K562 (cell line): ENCODE results near the gene ZNF791. TPM values are rescaled to one million over a fixed set of nuclear protein-coding genes. Genes with fewer than 3 reads are reported as not detected.

Source experiments
- ATAC-seq: fragments of 200-7000 bp; cut with Tn5 transposase; 3 replicates; pipeline ENCODE4 v1.9.1; 2020; ENCODE audit warnings: moderate library complexity
- BruUV-seq: library from RNA; stranded (reverse); fragments of 400-500 nt; replicated peaks from 2 replicates; lab custom pipeline; 2021; lab: Mats Ljungman, UMichigan
- CTCF ChIA-PET: fragments of 300-600 bp; formaldehyde crosslinking; extraction: SDS; loops from one replicate; lab custom pipeline; 2021; ENCODE audit warnings: low intra/inter-chr PET ratio; lab: Yijun Ruan, JAX
- POLR2A ChIA-PET: fragments of 300-600, 350-650 bp; sonication (Branson Sonifier 250); formaldehyde crosslinking; extraction: SDS; loops from one replicate; lab custom pipeline; 2021; ENCODE audit warnings: antibody characterized with exemption, inconsistent platforms; lab: Yijun Ruan, JAX
- DNase-seq, 4 experiments: peaks; one replicate each; pipeline versions ENCODE4 v3.0.0 to v3.0.0-alpha.2; 2011 to 2018; ENCODE audit warnings: low spot score in 3 of 4, mixed read lengths in 3 of 4; ENCODE audit errors: extremely low read depth in 1 of 4
- FAIRE-seq: peaks from 2 replicates; lab custom pipeline; 2011; peaks lifted over from hg19 to GRCh38; lab: Jason Lieb, UNC
- H2AFZ ChIP-seq: 2 replicates; pipeline ENCODE4 v1.6.0; 2011; ENCODE audit warnings: low read depth, low read length, control low read depth, inconsistent platforms
- H3K27ac ChIP-seq: fragments of 200-600 bp; 3 replicates; pipeline ENCODE4 v1.8.0; 2011; ENCODE audit warnings: low read depth, mild to moderate bottlenecking, control low read depth, inconsistent platforms, low read length, moderate library complexity, mixed read lengths; ENCODE audit errors: extremely low read depth
- H3K27me3 ChIP-seq, 2 experiments: fragments of 300-600 bp in 1 of 2; 2 replicates in 1 of 2; 3 replicates in 1 of 2; pipeline versions ENCODE4 v1.6.0 to v1.8.0; 2011; ENCODE audit warnings: inconsistent platforms in 2 of 2, low read length in 2 of 2, mild to moderate bottlenecking in 1 of 2, mixed read lengths in 1 of 2, moderate library complexity in 1 of 2; ENCODE audit not compliant: control insufficient read depth in 2 of 2, insufficient read depth in 2 of 2
- H3K36me3 ChIP-seq: fragments of 300-600 bp; 3 replicates; pipeline ENCODE4 v1.8.0; 2011; ENCODE audit warnings: mild to moderate bottlenecking, low read length, inconsistent platforms; ENCODE audit not compliant: control insufficient read depth, insufficient read depth
- H3K4me1 ChIP-seq, 2 experiments: fragments of 200-600 bp in 1 of 2; replicated peaks in 1 of 2; 2 replicates in 1 of 2; 3 replicates in 1 of 2; pipeline versions ENCODE4 v1.5.1 to v1.8.0; 2011; ENCODE audit warnings: inconsistent platforms in 2 of 2, low read length in 2 of 2, mild to moderate bottlenecking in 1 of 2, mixed read lengths in 1 of 2, moderate library complexity in 1 of 2; ENCODE audit not compliant: control insufficient read depth in 2 of 2, insufficient read depth in 2 of 2
- H3K4me2 ChIP-seq: 2 replicates; pipeline ENCODE4 v1.6.1; 2011; ENCODE audit warnings: low read length, control low read depth, inconsistent platforms, mixed read lengths; ENCODE audit not compliant: insufficient read depth
- H3K4me3 ChIP-seq: fragments of 200-600 bp; sonication (generic), shearing (Covaris generic); 2 replicates; pipeline ENCODE4 v1.5.1; 2016; ENCODE audit warnings: control low read depth, inconsistent platforms
- H3K79me2 ChIP-seq: fragments of 200-600 bp; 3 replicates; pipeline ENCODE4 v1.8.0; 2011; ENCODE audit warnings: low read length, inconsistent platforms; ENCODE audit not compliant: control insufficient read depth, insufficient read depth
- H3K9ac ChIP-seq, 2 experiments: 2 replicates each; pipeline versions ENCODE4 v1.6.0 to v1.6.1; 2011; ENCODE audit warnings: low read depth in 2 of 2, low read length in 2 of 2, control low read depth in 1 of 2, inconsistent platforms in 1 of 2, mild to moderate bottlenecking in 1 of 2, mixed read lengths in 1 of 2; ENCODE audit not compliant: insufficient read depth in 1 of 2
- H3K9me1 ChIP-seq: one replicate; pipeline ENCODE4 v1.6.0; 2011; ENCODE audit warnings: inconsistent platforms, mild to moderate bottlenecking, low read length, moderate library complexity; ENCODE audit not compliant: control insufficient read depth, insufficient read depth
- H3K9me3 ChIP-seq: replicated peaks from 2 replicates; pipeline ENCODE4 v1.5.1; 2011; ENCODE audit warnings: low read depth, low read length, inconsistent platforms; ENCODE audit not compliant: control insufficient read depth, insufficient read depth
- H4K20me1 ChIP-seq: replicated peaks from 2 replicates; pipeline ENCODE4 v1.6.1; 2011; ENCODE audit warnings: low read length, inconsistent platforms, mixed read lengths; ENCODE audit not compliant: control insufficient read depth, insufficient read depth
- CCAR2 ChIP-seq: fragments of 200-400 bp; formaldehyde crosslinking; IDR thresholded peaks from 2 replicates; pipeline ENCODE4 v1.6.1; 2017; ENCODE audit warnings: mild to moderate bottlenecking, low read depth, low read length
- MYC ChIP-seq, 2 experiments: fragments of 250-450 bp in 1 of 2; sonication (Bioruptor Pico) in 1 of 2; IDR thresholded peaks; 2 replicates each; pipeline versions ENCODE4 v1.5.1 to v1.6.1; 2012 to 2021; ENCODE audit warnings: low read depth in 2 of 2, borderline replicate concordance in 1 of 2, improper control_type of control experiment in 1 of 2, low read length in 1 of 2, mild to moderate bottlenecking in 1 of 2, moderate library complexity in 1 of 2
- PATZ1 ChIP-seq: fragments of 250-450 bp; sonication (Bioruptor Pico); IDR thresholded peaks from 2 replicates; pipeline ENCODE4 v1.5.0; 2020; ENCODE audit warnings: mild to moderate bottlenecking, borderline replicate concordance
- PBX2 ChIP-seq, 2 experiments: IDR thresholded peaks in 1 of 2; conservative IDR thresholded peaks in 1 of 2; 2 replicates each; pipeline ENCODE4 v1.6.1; 2016; ENCODE audit warnings: low read depth in 2 of 2, mild to moderate bottlenecking in 1 of 2, missing compliant biosample characterization in 1 of 2, missing genetic modification characterization in 1 of 2, moderate library complexity in 1 of 2
- RNF2 ChIP-seq: sonication (generic); IDR thresholded peaks from 2 replicates; pipeline ENCODE4 v1.6.1; 2016
- TFE3 ChIP-seq: fragments of 450-650 bp; formaldehyde crosslinking; IDR thresholded peaks from 2 replicates; pipeline ENCODE4 v1.4.0; 2020; ENCODE audit warnings: mild to moderate bottlenecking, mixed read lengths
- TOE1 ChIP-seq, 2 experiments: fragments of 450-650 bp in 1 of 2; sonication (generic) in 1 of 2; formaldehyde crosslinking in 1 of 2; IDR thresholded peaks; 2 replicates each; pipeline versions ENCODE4 v1.7.1 to v1.8.0; 2016 to 2022; ENCODE audit warnings: borderline replicate concordance in 2 of 2, mild to moderate bottlenecking in 2 of 2, antibody characterized with exemption in 1 of 2, inconsistent platforms in 1 of 2, low read depth in 1 of 2, missing genetic modification reagents in 1 of 2, moderate library complexity in 1 of 2
- ZNF165 ChIP-seq: fragments of 250-450 bp; sonication (Bioruptor Pico); IDR thresholded peaks from 2 replicates; pipeline ENCODE4 v1.4.0; 2020; ENCODE audit warnings: borderline replicate concordance
- WGBS: fragments of 100-300 bp; shearing (Covaris generic); methylation state at CpG from one replicate; pipeline ENCODE4 v1.1.6; 2016; ENCODE audit warnings: low coverage, mixed read lengths; ENCODE audit not compliant: insufficient coverage; ENCODE audit errors: missing lambda C conversion rate; 5-methylcytosine and 5-hydroxymethylcytosine counted together
- in situ Hi-C: fragments of 300-500 bp; cut with MboI; formaldehyde crosslinking; loops from 4 replicates; pipeline ENCODE4 v1.15.0; 2018; ENCODE audit warnings: inconsistent platforms, mixed read lengths
- intact Hi-C: fragments of 100-400 bp; cut with micrococcal nuclease; formaldehyde crosslinking; loops from 2 replicates; pipeline ENCODE4 v1.14.2; 2022
- polyA plus RNA-seq, 8 experiments: library from polyadenylated mRNA; depleted of rRNA in 4 of 8; stranded (reverse) in 5 of 8; unstranded in 3 of 8; fragments of >200 nt; fragmentation: Nextera tagmentation in 2 of 8; fragmentation: Illumina TruSeq in 1 of 8; extraction: Ambion mirVana in 2 of 8; extraction: Trizol in 1 of 8; gene quantifications; 2 replicates each; pipeline versions ENCODE4 v1.2.1 to v1.2.3, GENCODE V29; 2011 to 2014; ENCODE audit warnings: inconsistent platforms in 1 of 8, missing spikeins in 1 of 8
- total RNA-seq, 7 experiments: library from RNA; depleted of rRNA in 6 of 7; stranded (reverse); fragments of >200 nt in 6 of 7; fragmentation: Illumina TruSeq in 2 of 7; extraction: Trizol in 2 of 7; gene quantifications; 2 replicates each; pipeline versions ENCODE4 v1.2.1 to v1.2.3, GENCODE V29; 2011 to 2021; ENCODE audit warnings: low replicate concordance in 1 of 7

ZNF791 gene
- total and polyA plus RNA-seq, 9 of the 15 experiments (the other 6 are each of a cell fraction or from before 2014, with no cell fraction given): 7.8 to 22.7 (median 13.1) TPM

- no peak for ATAC-seq
- POLR2A ChIA-PET: no interaction called here
- Histone ChIP-seq H3K27ac (no peak overlapping the region), H3K79me2 (no peaks in the 10 kb centered on the region; the same call in 2 of the 3 replicates), H3K36me3 (peaks cover 60% of the 10 kb centered on the region), H3K4me1 (no peaks in the 10 kb centered on the region), H3K9me3 (peaks cover 29% of the 10 kb centered on the region), H3K9me1 (no peaks in the 10 kb centered on the region), H3K27me3 (no peaks in the 10 kb centered on the region), H3K9ac (no peak overlapping the region), H4K20me1 (no peaks in the 10 kb centered on the region), H3K4me3 (no peak overlapping the region), H2AFZ (no peak overlapping the region), H3K4me2 (no peak overlapping the region)
- WGBS: 84% methylated on average over 8 of the region's 8 CpGs
- intact Hi-C loops: no loop called here
- FAIRE-seq: no peak
- no peak for DNase-seq
- no TSS peak for BruUV-seq
- in situ Hi-C loops: no loop called here
- CTCF ChIA-PET: no interaction called here
- no peak for TF ChIP-seq MYC (IDR thresholded peaks at IDR 0.05; ENCODE audit: low read depth, low read length)
- no peak for TF ChIP-seq MYC (CRISPR knock-in tag; IDR thresholded peaks at IDR 0.05; ENCODE audit: borderline replicate concordance, low read depth)
- TF ChIP-seq ZNF165: no peak
- no peak for TF ChIP-seq RNF2
- no peak for TF ChIP-seq TOE1 (IDR thresholded peaks at IDR 0.05; ENCODE audit: borderline replicate concordance)
- no peak for TF ChIP-seq TOE1 (CRISPR knock-in tag; IDR thresholded peaks at IDR 0.05; ENCODE audit: borderline replicate concordance, low read depth)
- no peak for TF ChIP-seq PATZ1 (CRISPR knock-in tag)
- no peak for TF ChIP-seq TFE3 (CRISPR knock-in tag)
- no peak for TF ChIP-seq PBX2 (CRISPR knock-in tag; IDR thresholded peaks at IDR 0.05; ENCODE audit: low read depth)
- no peak for TF ChIP-seq PBX2 (tag; conservative IDR thresholded peaks at IDR 0.05; ENCODE audit: low read depth)
- no peak for TF ChIP-seq CCAR2
These were observed 16.2 kb downstream of the ZNF791 start for GRCh38 chr19:12626958-12627357.
